HUES48 (cell line): ENCODE results near the gene MYOZ1.

Experiments used
- H3K27ac ChIP-seq: one replicate; pipeline ENCODE4 v1.7.0; 2013; ENCODE audit warnings: low read depth, low read length, inconsistent platforms
- H3K27me3 ChIP-seq: 2 replicates; pipeline ENCODE4 v1.6.1; 2013; ENCODE audit warnings: mild to moderate bottlenecking, low read length; ENCODE audit not compliant: control insufficient read depth, insufficient read depth
- H3K36me3 ChIP-seq: 2 replicates; pipeline ENCODE4 v1.6.1; 2013; ENCODE audit warnings: low read length; ENCODE audit not compliant: control insufficient read depth, insufficient read depth
- H3K4me1 ChIP-seq: 2 replicates; pipeline ENCODE4 v1.6.1; 2013; ENCODE audit warnings: mild to moderate bottlenecking, low read length; ENCODE audit not compliant: control insufficient read depth, insufficient read depth
- H3K4me3 ChIP-seq: 2 replicates; pipeline ENCODE4 v1.5.1; 2013; ENCODE audit warnings: mild to moderate bottlenecking, low read depth, low read length
- H3K9ac ChIP-seq: 2 replicates; pipeline ENCODE4 v1.6.1; 2013; ENCODE audit warnings: mild to moderate bottlenecking, low read depth, low read length, moderate library complexity
- H3K9me3 ChIP-seq: 2 replicates; pipeline ENCODE4 v1.6.1; 2013; ENCODE audit warnings: low read length; ENCODE audit not compliant: control insufficient read depth, insufficient read depth

MYOZ1 gene

GRCh38 chr10:73591935-73592699 is 49.2 kb downstream of the MYOZ1 start:
- Histone ChIP-seq H3K36me3 (no peaks in the 10 kb centered on the region), H3K9ac (peak overlapping the region; percentile 80), H3K9me3 (no peaks in the 10 kb centered on the region), H3K27ac (peak overlapping the region; percentile 98), H3K4me1 (peaks cover 43% of the 10 kb centered on the region), H3K4me3 (peak overlapping the region; percentile 55), H3K27me3 (no peaks in the 10 kb centered on the region)

- Histone ChIP-seq H3K27ac (peak within 1 kb of the TSS; percentile 98), H3K9ac (peak within 1 kb of the TSS; percentile 80), H3K27me3 (no peaks in the 10 kb centered on the region), H3K4me1 (peaks cover 43% of the 10 kb centered on the region), H3K9me3 (no peaks in the 10 kb centered on the region), H3K36me3 (no peaks in the 10 kb centered on the region), H3K4me3 (peak within 1 kb of the TSS; percentile 55)
Measured at GRCh38 chr10:73590881-73591799, 50.1 kb downstream of the MYOZ1 start, which contains the start of gene USP54. Gene USP54 (minus strand): TSS chr10:73591342. CDS start chr10:73575658, 15,684 bp downstream.

- no peak overlapping the region for H3K9ac ChIP-seq
- H3K4me1 ChIP-seq: peaks cover 43% of the 10 kb centered on the region
- H3K4me3 ChIP-seq: peak overlapping the region; percentile 34; the same call in 1 of the 2 replicates
- H3K36me3 ChIP-seq: no peaks in the 10 kb centered on the region
- no peaks in the 10 kb centered on the region for H3K27me3 ChIP-seq
- peak overlapping the region; percentile 1 for H3K27ac ChIP-seq
- H3K9me3 ChIP-seq: no peaks in the 10 kb centered on the region
Measured at GRCh38 chr10:73589563-73590126, 51.6 kb downstream of the MYOZ1 start.

- Histone ChIP-seq H3K27me3 (no peaks in the 10 kb centered on the region), H3K9ac (no peak overlapping the region), H3K4me3 (no peak overlapping the region), H3K4me1 (peaks cover 43% of the 10 kb centered on the region), H3K27ac (peak overlapping the region; percentile 1), H3K36me3 (no peaks in the 10 kb centered on the region), H3K9me3 (no peaks in the 10 kb centered on the region)
Measured at GRCh38 chr10:73588656-73589055, 52.6 kb downstream of the MYOZ1 start.

- Histone ChIP-seq H3K36me3 (no peaks in the 10 kb centered on the region), H3K4me3 (no peak overlapping the region), H3K27me3 (no peaks in the 10 kb centered on the region), H3K9ac (no peak overlapping the region), H3K27ac (no peak overlapping the region), H3K9me3 (no peaks in the 10 kb centered on the region), H3K4me1 (peaks cover 31% of the 10 kb centered on the region)
Measured at GRCh38 chr10:73586583-73586984, 54.7 kb downstream of the MYOZ1 start.

GRCh38 chr10:73585327-73585726 is 55.9 kb downstream of the MYOZ1 start:
- Histone ChIP-seq H3K4me3 (no peak overlapping the region), H3K36me3 (no peaks in the 10 kb centered on the region), H3K27me3 (no peaks in the 10 kb centered on the region), H3K27ac (no peak overlapping the region), H3K4me1 (peaks cover 19% of the 10 kb centered on the region), H3K9me3 (no peaks in the 10 kb centered on the region), H3K9ac (no peak overlapping the region)

GRCh38 chr10:73584737-73585136 is 56.5 kb downstream of the MYOZ1 start:
- Histone ChIP-seq H3K4me1 (peaks cover 13% of the 10 kb centered on the region), H3K4me3 (no peak overlapping the region), H3K9ac (no peak overlapping the region), H3K36me3 (no peaks in the 10 kb centered on the region), H3K27me3 (no peaks in the 10 kb centered on the region), H3K27ac (no peak overlapping the region), H3K9me3 (no peaks in the 10 kb centered on the region)

GRCh38 chr10:73581918-73582317 is 59.4 kb downstream of the MYOZ1 start:
- Histone ChIP-seq H3K9me3 (no peaks in the 10 kb centered on the region), H3K27ac (no peak overlapping the region), H3K9ac (no peak overlapping the region), H3K4me1 (no peaks in the 10 kb centered on the region), H3K36me3 (no peaks in the 10 kb centered on the region), H3K4me3 (no peak overlapping the region), H3K27me3 (no peaks in the 10 kb centered on the region)
